Right ventricle myocardium inferior (tissue), 1 donor: ENCODE data around the gene TYR. TPM values are rescaled to one million over a fixed set of nuclear protein-coding genes. Genes with fewer than 3 reads are reported as not detected.
"Not testable (repeated sequence)": the region's sequence is repeated elsewhere in the genome, so short reads cannot be mapped to it uniquely, and the experiment has no call there.

ENCODE experiments used
- ATAC-seq: fragments of 200-7000 bp; cut with Tn5 transposase; one replicate; pipeline ENCODE4 v1.9.1; 2020; ENCODE audit warnings: mild to moderate bottlenecking, moderate library complexity
- DNase-seq: peaks from one replicate; pipeline ENCODE4 v3.0.0; 2021; ENCODE audit errors: missing footprints
- intact Hi-C: fragments of 100-400 bp; cut with DNase I; formaldehyde crosslinking; loops from one replicate; pipeline ENCODE4 v1.11.0; 2022
- total RNA-seq: library from RNA; stranded (reverse); fragmentation: NEBNext Ultra II Directional; extraction: Animal tissue kit (Norgen Biotek cat#: 25700); gene quantifications from one replicate; pipeline ENCODE4 v1.2.1, GENCODE V29; 2021
- donor health status: DM: no; HTN: yes; CAD: no; lungs with severe emphysema.

The TYR gene
- total RNA-seq, 1 donor from 2014 or later, result not detected

DNA sequence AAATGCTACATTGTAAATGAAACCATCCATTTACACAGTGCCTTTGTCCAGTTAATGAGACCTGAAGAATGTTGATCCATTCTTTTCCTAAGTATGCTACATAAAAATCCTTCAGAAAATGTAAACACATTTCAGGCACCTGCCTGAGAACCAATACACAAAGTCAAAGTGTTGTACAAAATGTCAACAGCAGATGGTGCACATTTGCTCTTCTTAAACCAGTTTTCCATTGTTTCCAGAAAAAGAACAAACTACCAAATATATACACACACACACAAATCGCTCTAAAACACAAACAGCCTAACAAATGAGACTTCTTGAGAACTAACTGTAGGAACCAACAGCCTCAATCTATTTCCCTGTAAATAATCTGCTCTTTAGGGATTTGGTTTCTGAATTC lies 156.0 kb downstream of the TYR start:
- ATAC-seq, result peak; percentile 26
- intact Hi-C loops, result loop anchor here (5.0 kb wide), 1 partner anchor 74 kb away; no protein-coding TSS in a partner anchor
- not testable (repeated sequence) for DNase-seq

DNA sequence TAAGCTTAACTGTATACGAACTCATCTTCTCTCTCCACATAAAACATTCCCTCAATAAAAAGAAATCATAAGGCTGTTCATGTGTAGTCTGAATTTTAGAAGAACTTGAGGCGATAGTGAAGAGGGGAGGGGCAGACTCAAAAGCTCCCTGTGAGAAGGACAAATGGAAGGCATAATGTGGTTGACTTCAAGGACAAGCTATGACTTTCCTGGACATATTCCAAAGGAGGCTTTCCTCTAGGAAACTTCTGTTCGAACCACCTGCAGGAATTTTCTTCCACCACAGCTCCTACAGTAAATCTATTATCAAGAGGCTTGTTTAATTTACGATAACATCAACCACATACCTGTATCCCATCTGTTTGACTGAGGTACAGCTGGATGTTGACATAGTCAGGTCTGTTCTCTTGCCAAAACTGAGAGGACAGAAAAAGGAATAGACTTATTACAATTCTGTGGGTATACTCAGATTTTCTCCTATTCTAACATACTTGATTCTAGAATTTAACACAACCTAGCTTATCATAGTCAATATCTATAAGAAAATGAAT lies 159.5 kb downstream of the TYR start:
- DNase-seq, ATAC-seq, intact Hi-C loops: not testable (repeated sequence)

DNA sequence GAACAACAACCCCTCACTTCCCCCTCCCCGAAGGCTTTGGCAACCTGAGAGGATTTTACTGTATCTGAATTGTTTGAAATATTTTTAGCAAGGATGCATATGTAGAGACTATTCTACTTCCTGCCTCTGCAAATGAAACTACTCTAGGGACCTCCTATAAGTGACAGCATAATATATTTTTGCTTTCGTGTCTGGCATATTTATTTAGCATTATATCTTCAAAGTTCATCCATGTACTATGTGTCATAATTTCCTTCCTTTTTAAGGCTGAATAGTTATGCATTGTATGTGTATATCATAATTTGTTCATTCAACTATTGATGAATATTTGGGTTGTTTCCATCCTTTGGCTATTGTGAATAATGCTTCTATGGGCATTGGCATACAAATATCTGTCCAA lies 160.4 kb downstream of the TYR start:
- DNase-seq, intact Hi-C loops, ATAC-seq: not testable (repeated sequence)

DNA sequence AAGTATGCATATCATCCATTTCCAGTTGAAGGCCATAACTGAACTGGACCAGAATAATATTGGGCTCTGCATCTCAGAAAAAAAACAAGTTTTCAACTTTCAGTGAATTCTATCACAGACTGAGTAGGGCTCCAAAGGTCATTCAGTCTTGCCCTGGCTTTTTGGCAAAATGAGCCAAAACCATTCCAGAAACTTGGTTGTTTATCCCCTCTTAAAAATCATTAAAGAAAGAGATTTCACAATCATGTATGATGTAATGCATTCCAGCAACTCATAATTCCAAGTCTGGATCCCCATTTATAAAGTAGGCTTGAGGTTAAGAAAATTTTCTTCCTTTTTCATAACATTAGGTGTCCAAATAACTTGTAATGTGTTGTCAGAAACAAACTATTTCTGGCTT lies 162.8 kb downstream of the TYR start:
- peak; percentile 76 for ATAC-seq
- intact Hi-C loops, DNase-seq: not testable (repeated sequence)

DNA sequence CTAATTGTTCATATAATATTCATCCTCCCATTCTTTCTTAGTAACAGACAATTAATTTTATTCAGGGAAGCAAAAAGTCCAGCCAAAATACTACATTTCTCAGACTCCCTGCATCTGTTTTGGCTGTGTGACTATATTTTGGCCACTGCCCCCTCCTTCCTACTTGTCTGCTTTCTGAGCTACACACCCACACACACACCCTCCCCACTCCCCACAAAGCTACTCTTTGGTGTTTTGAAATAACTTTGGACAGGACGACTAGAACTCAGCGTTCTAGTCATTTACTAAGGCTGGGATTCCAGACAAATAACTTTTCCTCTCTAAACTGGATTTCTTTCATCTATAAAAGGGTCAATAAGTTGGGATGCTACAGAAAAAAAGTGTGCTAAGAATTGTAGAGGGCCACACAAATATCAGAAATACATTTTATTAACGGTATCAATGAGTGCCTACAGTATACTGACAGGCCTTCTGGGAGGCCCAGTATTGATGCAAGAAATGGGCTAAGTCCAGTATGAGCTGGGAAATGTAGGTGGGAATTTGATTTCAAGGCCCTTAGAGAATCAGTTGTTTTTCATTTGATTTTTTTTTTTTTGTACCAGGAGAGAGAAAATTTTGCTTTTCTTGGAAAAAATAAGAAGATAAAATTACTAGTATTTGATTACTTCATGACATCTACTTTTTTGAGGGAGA lies 165.4 kb downstream of the TYR start:
- ATAC-seq, result peak; percentile 96
- DNase-seq, intact Hi-C loops: not testable (repeated sequence)

Other genes starting within 250 kb of the TYR start
- gene GRM5, start 111.9 kb upstream of the TYR start, total RNA-seq, result not detected